ENCODE results near the gene ADPRHL1.
"Not testable (repeated sequence)": the region's sequence is repeated elsewhere in the genome, so short reads cannot be mapped to it uniquely, and the experiment has no call there.

The ADPRHL1 gene

GRCh38 chr13:113476811-113477210 is 23.5 kb upstream of the ADPRHL1 start:
- DNase-seq: no peak

GRCh38 chr13:113475911-113476310 is 22.6 kb upstream of the ADPRHL1 start:
- no peak for DNase-seq

- DNase-seq: no peak
These were observed 22.0 kb upstream of the ADPRHL1 start for GRCh38 chr13:113475280-113475679.

- no peak for DNase-seq
These were observed 20.9 kb upstream of the ADPRHL1 start for GRCh38 chr13:113474179-113474578.

- DNase-seq: no peak
These were observed 19.2 kb upstream of the ADPRHL1 start for GRCh38 chr13:113472355-113473025.

- DNase-seq: no peak
These were observed 18.6 kb upstream of the ADPRHL1 start for GRCh38 chr13:113471844-113472243.

- not testable (repeated sequence) for DNase-seq
These were observed 17.4 kb upstream of the ADPRHL1 start for GRCh38 chr13:113470635-113471163.

- no peak for DNase-seq
These were observed 16.8 kb upstream of the ADPRHL1 start for GRCh38 chr13:113470073-113470472.

GRCh38 chr13:113469582-113469981 is 16.3 kb upstream of the ADPRHL1 start:
- no peak for DNase-seq

GRCh38 chr13:113468472-113469201 is 15.3 kb upstream of the ADPRHL1 start:
- no peak for DNase-seq

- no peak for DNase-seq
These were observed 14.7 kb upstream of the ADPRHL1 start for GRCh38 chr13:113468029-113468428.

- DNase-seq: no peak
These were observed 13.1 kb upstream of the ADPRHL1 start for GRCh38 chr13:113466383-113466782.

- no peak for DNase-seq
These were observed 12.0 kb upstream of the ADPRHL1 start for GRCh38 chr13:113465300-113465699.

GRCh38 chr13:113464476-113464875 is 11.2 kb upstream of the ADPRHL1 start:
- DNase-seq: no peak

- no peak for DNase-seq
These were observed 7.9 kb upstream of the ADPRHL1 start for GRCh38 chr13:113461022-113461751.

GRCh38 chr13:113460599-113460998 is 7.3 kb upstream of the ADPRHL1 start:
- no peak for DNase-seq

- no peak for DNase-seq
These were observed 6.8 kb upstream of the ADPRHL1 start for GRCh38 chr13:113460064-113460555.

GRCh38 chr13:113458253-113459065 is 5.2 kb upstream of the ADPRHL1 start:
- no peak for DNase-seq

- no peak for DNase-seq
These were observed 4.2 kb upstream of the ADPRHL1 start for GRCh38 chr13:113457510-113457909.

GRCh38 chr13:113456116-113456702 is 2.9 kb upstream of the ADPRHL1 start:
- no peak for DNase-seq

- no peak for DNase-seq
These were observed 2.1 kb upstream of the ADPRHL1 start for GRCh38 chr13:113455384-113455783.

- no peak for DNase-seq
These were observed 1.6 kb upstream of the ADPRHL1 start for GRCh38 chr13:113454936-113455335.
